ENCODE results near the gene SLC23A2. TPM values are rescaled to one million over a fixed set of nuclear protein-coding genes. Genes with fewer than 3 reads are reported as not detected.

Gene SLC23A2
- total RNA-seq, 1 donor from 2014 or later: 12.5 TPM

DNA sequence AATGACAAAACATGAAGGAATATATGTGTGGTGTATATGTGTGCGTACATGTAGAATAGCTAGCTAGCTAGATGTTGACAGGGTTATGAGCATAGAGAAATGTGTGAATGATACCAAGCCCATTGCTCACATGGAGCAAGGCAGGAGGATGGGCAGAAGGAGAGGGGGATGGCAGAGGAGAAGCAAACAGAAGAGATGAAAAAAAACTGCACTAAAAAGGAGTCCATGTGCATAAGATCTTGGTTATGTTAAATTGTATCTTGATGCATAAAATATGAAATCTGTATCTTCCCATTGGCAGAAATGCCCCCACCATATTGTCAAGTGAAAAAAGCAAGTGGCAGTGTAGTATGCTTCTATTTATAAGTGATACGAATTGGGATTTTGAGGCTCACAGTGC, 154.5 kb downstream of the SLC23A2 start:
- no peak for DNase-seq (ENCODE audit: low spot score)

DNA sequence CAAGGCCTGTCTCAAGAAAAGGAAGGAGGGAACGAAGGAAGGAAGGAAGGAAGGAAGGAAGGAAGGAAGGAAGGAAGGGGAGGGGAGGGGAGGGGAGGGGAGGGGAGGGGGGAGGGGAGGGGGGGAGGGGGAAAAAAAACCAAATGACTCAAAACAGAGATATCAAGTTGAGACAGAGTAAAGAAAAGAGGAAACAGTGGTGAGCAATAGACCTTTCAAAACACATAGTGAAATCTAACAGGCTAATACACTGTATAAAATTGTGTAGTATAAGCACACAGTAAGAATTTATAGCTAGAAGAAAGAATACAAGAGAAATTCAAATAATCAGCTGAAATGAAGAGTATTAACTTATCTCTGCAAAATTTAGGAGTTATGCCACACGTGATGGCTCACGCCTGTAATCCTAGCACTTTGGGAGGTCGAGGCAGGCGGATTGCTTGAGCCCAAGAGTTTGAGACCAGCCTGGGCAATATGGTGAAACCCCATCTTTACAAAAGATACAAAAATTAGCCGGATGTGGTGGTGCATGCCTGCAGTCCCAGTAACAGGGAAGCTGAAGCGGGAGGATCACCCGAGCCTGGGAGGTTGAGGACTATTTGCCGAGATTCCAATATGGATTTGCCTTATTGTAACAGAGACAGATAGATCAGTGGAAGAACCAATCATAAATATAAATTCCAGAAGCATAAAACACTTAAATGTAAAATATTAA, 156.4 kb downstream of the SLC23A2 start:
- DNase-seq (ENCODE audit: low spot score): no peak

DNA sequence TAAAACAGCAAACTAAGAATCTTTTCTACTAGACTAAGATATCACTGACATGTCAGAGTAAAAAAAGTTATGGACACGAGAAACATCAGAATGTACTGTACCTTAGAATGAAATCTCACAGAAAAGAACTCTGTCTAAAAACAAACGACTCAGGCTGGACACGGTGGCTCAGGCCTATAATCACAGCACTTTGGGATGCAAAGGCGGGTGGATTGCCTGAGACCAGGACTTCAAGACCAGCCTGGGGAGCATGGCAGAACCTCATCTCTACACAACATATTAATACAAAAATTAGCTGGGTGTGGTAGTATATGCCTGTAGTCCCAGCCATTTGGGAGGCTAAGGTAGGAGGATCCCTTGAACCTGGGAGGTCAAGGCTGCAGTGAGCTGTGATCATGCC, 157.0 kb downstream of the SLC23A2 start:
- no peak for DNase-seq (ENCODE audit: low spot score)

DNA sequence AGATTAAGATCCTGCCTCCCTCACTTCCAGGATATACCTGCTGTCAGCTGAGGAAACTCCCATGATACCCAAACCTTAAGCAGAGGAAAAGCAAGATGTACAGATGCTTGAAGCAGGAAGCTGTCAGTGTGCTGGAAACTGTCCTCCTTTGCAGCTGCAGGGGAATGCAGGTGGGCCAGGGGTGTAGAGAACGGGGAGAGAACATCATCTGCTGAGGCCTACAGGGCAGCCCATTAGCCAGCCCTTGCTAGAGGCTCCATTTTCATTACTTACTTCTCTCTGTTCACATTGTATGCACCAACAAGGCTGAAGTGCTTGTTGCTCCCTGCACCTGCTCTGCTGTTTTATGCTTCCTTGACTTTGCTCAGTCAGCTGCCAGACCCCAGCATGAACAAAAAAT, 160.5 kb downstream of the SLC23A2 start:
- DNase-seq (ENCODE audit: low spot score): no peak

DNA sequence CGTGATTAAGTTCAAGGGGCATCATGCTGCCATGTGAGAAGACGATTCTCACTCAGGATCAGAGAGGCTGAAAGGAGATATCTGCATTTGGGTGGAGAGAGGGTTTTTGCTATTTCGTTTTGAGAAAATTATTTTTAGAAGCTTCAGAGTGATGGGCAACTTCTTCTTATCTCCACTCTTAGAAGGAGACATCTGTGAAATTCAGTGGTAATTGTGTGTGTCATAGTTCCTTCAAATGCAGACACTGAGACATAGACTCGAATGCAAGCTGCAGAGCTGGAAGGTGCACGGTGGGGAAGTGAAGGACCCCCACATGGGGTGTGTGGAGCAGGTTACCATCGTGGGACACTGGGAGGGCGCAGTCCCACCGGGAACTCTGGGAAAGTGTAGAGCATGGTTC, 162.8 kb downstream of the SLC23A2 start:
- no peak for DNase-seq (ENCODE audit: low spot score)

DNA sequence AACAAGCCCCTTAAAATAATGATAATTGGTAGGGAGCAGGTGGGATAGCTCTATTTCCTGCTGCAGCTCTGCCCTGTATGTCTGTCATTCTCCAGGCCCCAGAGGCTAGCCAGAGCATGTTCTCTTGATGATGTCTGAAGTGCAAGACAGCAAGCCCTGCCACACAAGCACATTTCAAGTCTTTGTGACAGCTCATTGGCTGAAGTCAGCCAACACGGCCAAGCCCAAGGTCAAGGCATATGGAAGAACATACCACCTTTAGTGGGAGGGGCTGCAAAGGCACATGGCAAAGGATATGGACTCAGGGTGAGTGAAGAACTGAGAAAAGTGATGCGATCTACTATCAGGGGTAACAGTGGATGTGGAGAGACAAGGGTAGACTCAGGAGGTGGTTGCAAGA, 163.6 kb downstream of the SLC23A2 start:
- DNase-seq (ENCODE audit: low spot score): no peak

DNA sequence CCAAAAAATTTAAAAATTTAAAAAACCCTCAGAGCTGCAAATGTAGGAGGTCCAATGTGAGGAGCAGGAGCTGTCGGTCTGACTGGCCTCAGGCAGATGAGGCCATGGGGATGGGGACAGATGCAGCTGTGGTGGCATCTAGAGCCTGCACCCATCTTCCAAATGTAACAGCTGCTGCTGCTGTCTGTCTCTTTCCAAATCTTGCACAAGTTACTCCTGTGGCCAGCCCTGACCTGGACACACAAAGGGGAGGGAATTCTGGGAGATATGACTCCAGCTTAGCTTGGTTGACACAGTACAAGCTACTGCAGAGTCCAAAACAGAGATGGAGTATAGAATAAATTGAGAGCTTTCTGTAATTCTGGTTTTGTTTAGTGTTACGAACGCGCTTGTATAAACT, 164.4 kb downstream of the SLC23A2 start:
- DNase-seq (ENCODE audit: low spot score): no peak

DNA sequence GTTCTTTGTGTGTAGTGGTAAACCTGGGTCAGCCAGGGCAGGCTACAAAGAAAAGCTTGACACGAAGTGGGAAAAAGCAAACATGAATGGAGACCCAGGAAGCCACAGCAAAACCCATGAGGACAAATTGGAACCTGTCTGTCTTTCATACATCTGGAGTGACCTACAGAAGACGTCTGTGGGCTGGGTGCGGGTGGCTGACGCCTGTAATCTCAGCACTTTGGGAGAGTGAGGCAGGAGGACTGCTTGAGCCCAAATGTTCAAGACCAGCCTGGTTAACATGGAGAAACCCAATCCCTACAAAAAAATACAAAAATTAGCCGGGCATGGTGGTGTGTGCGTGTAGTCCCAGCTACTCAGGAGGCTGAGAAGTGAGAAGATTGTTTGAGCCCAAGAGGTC, 164.8 kb downstream of the SLC23A2 start:
- no peak for DNase-seq (ENCODE audit: low spot score)

DNA sequence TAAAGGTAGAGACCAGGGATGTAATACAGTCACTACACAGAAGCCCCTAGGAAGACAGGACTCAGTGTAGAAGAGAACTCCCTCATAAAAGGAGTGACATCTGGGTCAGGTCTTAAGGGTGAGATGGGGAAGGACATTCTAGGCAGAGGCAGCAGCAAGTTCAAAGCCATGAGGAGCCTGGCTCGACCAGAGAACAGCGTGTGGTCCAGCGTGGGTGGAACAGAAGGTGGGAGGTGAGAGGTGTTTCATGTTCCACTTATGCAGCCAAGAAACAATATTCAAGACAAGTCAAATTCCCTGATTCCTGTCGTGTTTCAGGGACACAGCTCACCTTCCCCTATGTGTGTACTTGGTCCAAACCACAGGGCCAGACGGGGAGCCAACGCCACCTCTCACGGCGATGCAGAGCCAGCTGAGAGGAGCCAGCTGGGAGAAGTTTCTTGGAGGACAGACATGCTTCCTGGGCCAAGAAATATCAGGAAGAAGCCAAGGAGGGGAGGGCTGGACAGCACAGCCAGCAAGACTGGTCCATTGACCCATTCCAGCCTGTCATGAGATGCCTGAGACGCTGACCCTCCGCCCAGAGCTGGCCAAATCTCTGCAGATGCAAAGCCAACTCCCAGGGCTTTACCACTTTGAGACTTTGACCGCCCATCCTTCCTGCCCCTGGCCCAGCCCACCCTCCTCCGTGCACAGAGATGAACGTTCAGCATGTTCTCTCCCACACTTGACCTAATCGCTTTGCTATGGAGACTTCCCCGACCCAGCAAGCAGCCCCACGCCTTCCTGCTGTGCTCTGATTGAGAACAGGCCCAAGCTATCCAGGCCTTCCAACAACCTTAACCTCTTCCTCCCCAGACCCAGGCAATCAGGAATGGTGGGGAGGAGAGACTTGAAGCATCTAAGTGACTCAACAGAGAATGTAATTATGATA, 165.8 kb downstream of the SLC23A2 start:
- DNase-seq (ENCODE audit: low spot score): peak; percentile 89

DNA sequence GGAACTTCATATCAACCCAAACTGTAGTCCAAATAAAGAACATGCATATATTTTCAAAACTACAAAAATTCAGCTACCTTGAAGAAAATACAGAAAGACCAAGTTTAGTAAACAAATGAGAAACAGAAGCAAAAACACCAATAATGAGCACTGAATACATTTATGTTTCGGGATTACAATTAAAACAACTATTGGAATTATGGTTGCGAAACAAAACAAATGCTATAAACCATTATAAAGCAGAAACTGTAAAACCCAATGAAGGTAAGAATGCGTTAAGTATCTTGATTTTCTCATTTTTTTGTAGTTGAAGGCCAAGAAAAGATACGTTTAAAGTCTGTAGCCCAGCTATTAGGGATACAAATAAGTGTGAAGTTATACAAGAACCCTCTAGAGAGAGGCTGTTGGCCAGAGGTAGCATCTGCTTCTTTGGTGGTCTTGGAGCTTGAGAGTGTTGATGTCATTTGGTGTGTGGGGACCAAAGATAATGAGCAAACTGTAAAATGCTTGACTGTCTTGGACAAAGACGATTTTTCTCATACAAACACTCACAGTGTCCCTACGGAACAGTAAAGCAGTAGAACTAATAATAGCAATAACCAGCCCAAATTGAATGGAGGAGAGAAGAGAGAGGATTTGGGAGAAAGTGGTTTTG, 168.1 kb downstream of the SLC23A2 start:
- DNase-seq (ENCODE audit: low spot score): no peak

DNA sequence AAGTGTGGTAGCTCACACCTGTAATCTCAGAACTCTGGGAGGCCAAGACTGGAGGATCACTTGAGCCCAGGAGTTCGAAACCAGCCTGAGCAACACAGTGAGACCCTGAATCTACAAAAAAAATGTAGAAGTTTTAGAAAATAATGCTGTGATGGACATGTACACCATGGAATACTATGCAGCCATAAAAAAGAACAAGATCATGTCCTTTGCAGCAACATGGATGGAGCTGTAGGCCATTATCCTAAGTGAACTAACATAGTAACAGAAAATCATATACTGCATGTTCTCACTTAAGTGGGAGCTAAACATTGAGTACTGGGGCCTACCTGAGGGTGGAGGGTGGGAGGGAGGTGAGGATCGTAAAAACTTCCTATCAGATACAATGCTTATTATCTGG, 168.8 kb downstream of the SLC23A2 start:
- no peak for DNase-seq (ENCODE audit: low spot score)

DNA sequence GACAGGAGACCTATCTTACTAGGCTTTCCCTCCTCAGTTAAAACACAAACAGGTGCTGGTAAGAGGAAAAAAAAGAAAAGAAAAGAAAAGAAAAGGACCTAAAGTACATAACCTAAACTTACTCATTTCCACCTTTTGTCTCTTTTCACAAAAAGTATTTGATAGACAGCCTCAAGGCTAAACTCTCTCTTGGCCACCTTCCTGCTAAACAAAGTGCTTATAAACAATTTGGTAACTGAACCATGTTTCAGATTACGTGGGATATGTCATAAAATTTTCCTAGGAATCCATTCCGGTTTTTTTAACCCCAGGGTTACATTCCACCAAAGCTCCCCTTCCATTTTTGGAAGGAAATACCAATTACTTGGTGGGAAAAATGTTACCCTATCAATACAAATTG, 170.6 kb downstream of the SLC23A2 start:
- no peak for DNase-seq (ENCODE audit: low spot score)

DNA sequence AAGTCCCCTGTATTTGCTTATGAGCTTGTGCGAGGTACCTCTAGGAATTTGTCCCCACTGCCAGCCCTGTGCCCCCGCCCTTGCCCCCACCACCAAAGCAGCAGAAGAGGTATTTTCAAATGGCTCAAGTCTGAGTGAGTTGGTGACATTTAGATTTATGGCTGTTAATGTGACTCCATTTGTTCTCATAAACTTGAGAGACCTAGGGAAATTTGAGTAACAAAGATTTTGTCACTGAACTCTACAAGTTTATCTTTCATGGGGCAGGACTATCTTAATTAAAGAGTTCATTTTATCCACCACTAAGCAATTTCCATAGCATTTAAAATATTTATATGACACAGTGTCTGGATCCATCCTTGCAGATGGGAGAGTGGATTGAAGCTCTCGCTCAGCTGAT, 171.1 kb downstream of the SLC23A2 start:
- DNase-seq (ENCODE audit: low spot score): no peak

DNA sequence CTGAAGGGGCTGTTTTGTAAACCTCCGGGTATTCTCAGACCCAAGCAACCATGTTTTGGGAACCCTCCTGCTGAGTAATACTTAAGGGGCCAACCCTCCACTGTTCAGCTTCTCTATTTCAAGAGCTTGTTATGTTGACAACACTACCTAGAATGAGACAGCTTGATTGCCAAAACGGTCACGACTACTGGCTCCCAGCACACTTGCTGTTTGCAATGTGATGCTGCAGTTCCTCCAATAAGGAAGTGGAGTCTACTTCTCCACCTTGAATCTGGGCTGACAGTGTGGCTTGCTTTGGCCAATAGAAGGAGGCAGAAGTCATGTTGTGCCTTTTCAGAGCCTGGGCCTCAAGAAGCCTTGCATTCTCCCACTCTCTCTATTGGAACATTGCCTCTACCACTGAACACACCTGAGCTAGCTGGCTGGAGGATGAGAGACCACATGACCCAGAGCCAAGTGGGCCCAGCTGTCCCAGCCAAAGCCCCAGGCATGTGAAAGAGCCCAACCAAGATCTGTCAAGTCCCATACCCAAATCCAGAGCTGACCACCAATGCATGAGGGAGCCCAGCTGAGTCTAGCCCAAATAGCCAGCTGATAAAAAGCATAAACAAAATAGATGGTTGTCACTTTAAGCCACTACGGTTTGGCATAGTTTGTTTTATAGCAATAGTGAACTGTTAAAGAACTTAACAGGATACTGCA, 171.6 kb downstream of the SLC23A2 start:
- no peak for DNase-seq (ENCODE audit: low spot score)

DNA sequence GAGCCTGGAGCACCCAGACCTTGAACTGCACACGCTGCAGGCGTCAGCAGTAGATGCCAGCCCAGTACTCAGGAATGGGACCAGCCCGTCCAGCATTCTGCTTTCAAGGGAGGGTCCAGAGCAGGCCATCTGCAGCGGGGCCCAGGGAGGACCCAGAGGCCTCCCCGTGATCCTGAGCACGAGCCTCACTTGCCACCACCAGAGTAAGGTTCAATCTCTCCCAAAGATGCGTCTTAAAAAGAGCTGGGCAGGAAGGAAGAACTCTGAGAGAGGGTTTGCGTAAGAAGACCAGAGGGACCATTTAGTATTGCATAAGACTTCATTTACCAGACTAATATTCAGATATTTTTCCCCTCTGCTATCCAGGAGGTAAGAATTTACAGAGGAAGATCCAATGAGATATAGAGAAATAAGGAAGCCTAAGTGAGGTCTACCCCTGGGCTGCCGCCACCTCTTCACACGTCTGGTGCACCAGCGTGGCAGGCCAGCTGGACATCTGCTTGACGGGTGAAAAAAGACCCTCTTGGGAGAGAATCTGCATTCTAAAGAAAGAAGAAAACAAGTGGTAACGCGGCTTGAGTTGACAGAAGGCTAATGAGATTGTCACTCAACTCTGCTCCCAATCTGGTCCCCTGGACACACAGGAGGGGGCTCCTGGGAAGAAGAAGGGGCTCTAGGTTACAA, 172.3 kb downstream of the SLC23A2 start:
- DNase-seq (ENCODE audit: low spot score): no peak

DNA sequence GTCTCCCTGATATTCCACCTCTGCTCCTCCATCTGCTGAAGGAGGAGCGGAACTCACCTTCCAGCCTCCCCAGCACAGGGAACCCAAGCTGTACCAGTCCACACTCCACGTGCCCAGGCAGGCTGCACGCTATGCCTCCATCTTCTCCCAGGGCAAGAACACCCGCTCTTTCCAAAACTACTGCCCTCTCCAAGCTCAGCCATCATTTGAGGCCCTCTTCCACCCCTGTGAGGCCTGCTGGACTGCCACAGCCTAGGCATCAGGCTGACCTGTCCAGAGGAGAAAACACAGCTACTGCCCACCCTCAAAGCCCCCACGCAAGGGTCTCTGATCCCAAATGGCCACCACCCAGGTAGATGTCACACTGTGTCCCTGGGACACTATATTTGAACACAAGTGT, 179.7 kb downstream of the SLC23A2 start:
- no peak for DNase-seq (ENCODE audit: low spot score)

DNA sequence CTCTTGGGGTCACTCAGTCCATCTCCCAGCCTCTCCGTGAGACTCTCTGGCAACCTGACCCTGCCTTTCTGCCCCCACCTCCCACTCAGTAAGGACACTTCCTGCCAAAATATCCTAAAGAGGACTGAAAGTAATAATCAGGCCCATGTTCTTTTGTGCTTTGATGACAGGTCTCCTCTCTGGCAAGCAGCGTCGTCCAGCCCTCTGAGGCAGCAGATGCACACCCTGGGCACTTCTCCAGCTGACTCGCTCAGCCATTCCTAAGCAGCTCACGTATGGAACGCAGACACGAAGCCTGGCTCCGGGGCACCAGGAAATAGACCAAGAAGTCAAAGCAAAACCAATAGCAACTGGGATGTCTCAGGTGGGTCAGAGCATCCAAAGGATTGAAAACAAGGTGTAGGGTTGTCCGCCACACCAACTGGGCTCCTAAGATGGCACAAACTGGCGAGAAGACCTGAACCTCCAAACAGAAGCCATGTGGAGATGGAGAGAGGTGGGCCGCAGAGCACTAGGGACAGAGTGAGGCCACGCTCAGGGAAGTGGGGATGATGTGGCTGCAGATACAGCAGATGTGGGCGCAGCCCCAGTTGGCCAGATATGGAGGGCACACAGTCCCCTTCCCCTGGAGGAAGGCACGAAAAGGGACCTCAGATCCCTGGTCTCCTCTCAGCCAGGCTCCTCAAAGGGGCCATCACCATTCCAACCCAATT, 180.3 kb downstream of the SLC23A2 start:
- peak; percentile 87 for DNase-seq (ENCODE audit: low spot score)

DNA sequence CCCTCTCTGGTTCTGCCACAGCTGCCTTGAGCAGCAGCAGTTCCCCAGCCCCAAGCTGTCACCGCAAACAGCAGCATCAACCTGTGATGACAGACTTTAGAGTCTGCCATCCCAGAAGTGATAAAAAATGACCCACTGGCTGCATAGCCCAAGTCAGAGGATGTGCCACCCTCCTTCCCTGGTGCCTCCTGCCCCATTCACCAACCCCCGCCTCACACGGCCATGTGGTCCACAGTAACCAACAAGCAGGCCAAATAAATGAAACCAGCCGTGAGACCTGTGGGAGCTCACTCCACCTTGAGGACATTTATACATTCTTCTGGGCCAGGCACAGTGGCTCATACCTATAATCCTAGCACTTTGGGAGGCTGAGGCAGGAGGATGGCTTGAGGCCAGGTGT, 181.4 kb downstream of the SLC23A2 start:
- no peak for DNase-seq (ENCODE audit: low spot score)

DNA sequence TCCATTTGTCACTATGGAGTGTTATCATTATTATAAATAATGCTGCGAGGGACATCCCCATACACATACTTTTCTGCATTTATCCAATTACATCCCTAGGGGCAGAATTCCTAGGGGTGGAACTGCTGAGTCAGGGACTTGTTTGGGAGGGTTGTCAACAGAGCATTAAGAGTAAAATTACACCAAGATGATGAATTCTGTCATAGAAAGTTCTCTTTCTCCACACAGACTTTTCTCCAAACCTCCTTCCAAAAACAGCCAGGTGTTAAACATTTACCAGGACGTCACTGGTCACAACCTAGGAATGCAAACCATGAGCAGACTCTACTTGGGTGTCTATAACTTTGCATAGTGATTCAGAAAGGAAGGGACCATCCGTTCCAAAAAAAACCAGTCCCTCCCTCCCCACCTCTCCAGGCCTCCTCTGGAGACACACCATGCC, 184.1 kb downstream of the SLC23A2 start:
- DNase-seq (ENCODE audit: low spot score): no peak

DNA sequence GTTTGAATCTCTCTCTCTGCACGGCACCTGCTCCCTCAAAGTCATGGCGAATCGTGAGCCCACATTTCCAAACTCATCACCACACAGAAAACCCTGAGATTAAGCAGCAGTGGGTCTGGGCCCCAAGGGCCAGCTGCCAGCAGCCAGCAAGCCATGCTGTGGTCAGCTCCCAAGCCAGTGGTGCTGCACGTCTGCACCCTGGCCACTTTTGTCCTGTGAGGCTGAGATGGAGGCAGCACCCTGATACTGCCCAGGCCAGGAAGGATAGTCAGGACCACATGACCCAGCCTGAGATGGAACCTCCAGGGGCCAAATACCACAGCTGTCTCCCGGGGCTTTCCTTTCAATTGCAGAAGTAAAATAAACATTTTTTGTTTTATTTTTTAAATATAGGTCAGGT, 185.7 kb downstream of the SLC23A2 start:
- DNase-seq (ENCODE audit: low spot score): no peak

All from umbilical cord (tissue), 2 donors.